IPS DF 6.9 (cell line): ENCODE measurements around the gene ARID3C.
"Not testable (repeated sequence)": the region's sequence is repeated elsewhere in the genome, so short reads cannot be mapped to it uniquely, and the experiment has no call there.

Source experiments
- DNase-seq: peaks from one replicate; pipeline ENCODE4 v3.0.0-alpha.2; 2013; ENCODE audit warnings: low read depth, low spot score
- H3K27ac ChIP-seq: one replicate; pipeline ENCODE4 v1.5.1; 2013; ENCODE audit warnings: low read length, control low read depth
- H3K27me3 ChIP-seq: 2 replicates; pipeline ENCODE4 v1.6.1; 2013; ENCODE audit warnings: mild to moderate bottlenecking, low read length; ENCODE audit not compliant: control insufficient read depth, insufficient read depth
- H3K36me3 ChIP-seq: 2 replicates; pipeline ENCODE4 v1.6.1; 2013; ENCODE audit warnings: low read length; ENCODE audit not compliant: control insufficient read depth, insufficient read depth
- H3K4me1 ChIP-seq: 2 replicates; pipeline ENCODE4 v1.6.1; 2013; ENCODE audit warnings: low read length; ENCODE audit not compliant: control insufficient read depth, insufficient read depth
- H3K4me3 ChIP-seq: 2 replicates; pipeline ENCODE4 v1.5.1; 2013; ENCODE audit warnings: mild to moderate bottlenecking, low read length
- H3K9me3 ChIP-seq: 2 replicates; pipeline ENCODE4 v1.6.1; 2013; ENCODE audit warnings: low read length, inconsistent platforms; ENCODE audit not compliant: control insufficient read depth, insufficient read depth
- WGBS: extraction: QIAGEN DNeasy Blood & Tissue Kit; methylation state at CpG from one replicate; pipeline ENCODE4 v1.1.7; 2013; ENCODE audit warnings: mixed read lengths, missing lambda C conversion rate; ENCODE audit not compliant: insufficient read length, insufficient coverage; 5-methylcytosine and 5-hydroxymethylcytosine counted together

The ARID3C gene

GRCh38 chr9:34651876-34652601 is 23.2 kb upstream of the ARID3C start, which contains the start of gene IL11RA:
Gene IL11RA, plus strand, starts transcription at chr9:34652185. Its CDS starts 3,033 bp downstream, at chr9:34655218.
- Histone ChIP-seq H3K9me3 (no peaks in the 10 kb centered on the region), H3K27me3 (no peaks in the 10 kb centered on the region), H3K27ac (no peak within 1 kb of the TSS), H3K4me3 (peak within 1 kb of the TSS; percentile 28; the same call in 1 of the 2 replicates), H3K36me3 (peaks cover 8% of the 10 kb centered on the region), H3K4me1 (peaks cover 9% of the 10 kb centered on the region)
- peak; percentile 92 for DNase-seq
- no CpG with 5 or more reads among the region's 24 CpGs for whole genome bisulfite sequencing

DNA sequence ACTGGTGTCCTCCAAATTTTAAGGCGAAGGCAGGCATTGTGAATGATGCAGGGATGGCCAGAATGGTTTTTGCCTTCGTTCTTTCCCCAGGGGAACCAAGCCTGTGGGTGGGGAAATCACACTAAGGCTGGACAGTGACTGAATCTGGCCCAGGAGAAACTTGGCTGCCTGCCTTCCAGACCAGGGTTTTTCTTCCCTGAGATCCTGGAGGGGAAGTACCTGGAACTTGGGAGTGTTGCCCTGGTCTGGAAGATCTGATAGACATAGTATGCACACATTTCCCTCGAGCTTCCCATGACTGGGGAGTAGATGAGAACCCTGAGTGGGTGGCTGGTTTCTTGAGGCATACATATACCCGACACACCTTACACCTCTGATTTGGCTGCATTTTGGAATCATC is 22.5 kb upstream of the ARID3C start:
- peaks cover 9% of the 10 kb centered on the region for H3K4me1 ChIP-seq
- H3K27ac ChIP-seq, result no peak overlapping the region
- no peak overlapping the region; the same call in 1 of the 2 replicates for H3K4me3 ChIP-seq
- WGBS, result no CpG with 5 or more reads among the region's 4 CpGs
- no peaks in the 10 kb centered on the region for H3K27me3 ChIP-seq
- DNase-seq, result no peak
- H3K36me3 ChIP-seq, result peaks cover 8% of the 10 kb centered on the region
- no peaks in the 10 kb centered on the region for H3K9me3 ChIP-seq

GRCh38 chr9:34650816-34651215 is 21.9 kb upstream of the ARID3C start:
- DNase-seq, result no peak
- no peaks in the 10 kb centered on the region for H3K27me3 ChIP-seq
- H3K36me3 ChIP-seq, result peaks cover 8% of the 10 kb centered on the region
- no peak overlapping the region for H3K27ac ChIP-seq
- no CpG with 5 or more reads among the region's 5 CpGs for WGBS
- no peaks in the 10 kb centered on the region for H3K9me3 ChIP-seq
- no peak overlapping the region for H3K4me3 ChIP-seq
- H3K4me1 ChIP-seq, result peaks cover 12% of the 10 kb centered on the region

- Histone ChIP-seq H3K36me3 (peaks cover 8% of the 10 kb centered on the region), H3K9me3 (no peaks in the 10 kb centered on the region), H3K27me3 (no peaks in the 10 kb centered on the region), H3K27ac (no peak overlapping the region), H3K4me3 (no peak overlapping the region), H3K4me1 (peaks cover 15% of the 10 kb centered on the region)
- DNase-seq, result no peak
- no CpG with 5 or more reads among the region's 8 CpGs for WGBS
These were observed 19.8 kb upstream of the ARID3C start for GRCh38 chr9:34648673-34649072.

GRCh38 chr9:34647651-34648050 is 18.8 kb upstream of the ARID3C start:
- no peaks in the 10 kb centered on the region for H3K27me3 ChIP-seq
- H3K4me3 ChIP-seq, result peak overlapping the region; percentile 70; the same call in 1 of the 2 replicates
- no peaks in the 10 kb centered on the region for H3K9me3 ChIP-seq
- peaks cover 15% of the 10 kb centered on the region for H3K4me1 ChIP-seq
- peaks cover 8% of the 10 kb centered on the region for H3K36me3 ChIP-seq
- no peak for DNase-seq
- H3K27ac ChIP-seq, result no peak overlapping the region
- no CpG with 5 or more reads among the region's 10 CpGs for WGBS

GRCh38 chr9:34647084-34647403 is 18.2 kb upstream of the ARID3C start:
- H3K9me3 ChIP-seq, result no peaks in the 10 kb centered on the region
- DNase-seq, result no peak
- no peaks in the 10 kb centered on the region for H3K27me3 ChIP-seq
- H3K27ac ChIP-seq, result no peak overlapping the region
- H3K36me3 ChIP-seq, result peaks cover 8% of the 10 kb centered on the region
- WGBS, result no CpG with 5 or more reads among the region's 8 CpGs
- peak overlapping the region; percentile 70; the same call in 1 of the 2 replicates for H3K4me3 ChIP-seq
- H3K4me1 ChIP-seq, result peaks cover 12% of the 10 kb centered on the region

- H3K9me3 ChIP-seq, result no peaks in the 10 kb centered on the region
- peak; percentile 50 for DNase-seq
- peak within 1 kb of the TSS; percentile 70 for H3K4me3 ChIP-seq
- no peaks in the 10 kb centered on the region for H3K27me3 ChIP-seq
- peaks cover 8% of the 10 kb centered on the region for H3K36me3 ChIP-seq
- WGBS, result no CpG with 5 or more reads among the region's 43 CpGs
- no peak within 1 kb of the TSS for H3K27ac ChIP-seq
- peaks cover 12% of the 10 kb centered on the region for H3K4me1 ChIP-seq
These were observed 17.6 kb upstream of the ARID3C start, which contains the start of gene GALT for GRCh38 chr9:34646211-34647083. Gene GALT, plus strand, starts transcription at chr9:34646675. Its CDS starts 30 bp downstream, at chr9:34646705.

- Histone ChIP-seq H3K36me3 (peaks cover 8% of the 10 kb centered on the region), H3K27me3 (no peaks in the 10 kb centered on the region), H3K4me1 (peaks cover 12% of the 10 kb centered on the region), H3K9me3 (no peaks in the 10 kb centered on the region), H3K27ac (no peak overlapping the region), H3K4me3 (no peak overlapping the region)
- DNase-seq, result no peak
These were observed 16.0 kb upstream of the ARID3C start for GRCh38 chr9:34644766-34645314.

GRCh38 chr9:34642679-34643078 is 13.8 kb upstream of the ARID3C start:
- DNase-seq, result no peak
- Histone ChIP-seq H3K27ac (no peak overlapping the region), H3K4me1 (peaks cover 11% of the 10 kb centered on the region), H3K4me3 (no peak overlapping the region), H3K9me3 (no peaks in the 10 kb centered on the region), H3K36me3 (no peaks in the 10 kb centered on the region), H3K27me3 (no peaks in the 10 kb centered on the region; the same call in 1 of the 2 replicates)
- no CpG with 5 or more reads among the region's 1 CpG for WGBS

- not testable (repeated sequence) for H3K4me1 ChIP-seq, DNase-seq, H3K9me3 ChIP-seq, H3K36me3 ChIP-seq, H3K4me3 ChIP-seq, H3K27me3 ChIP-seq, H3K27ac ChIP-seq
- no CpG with 5 or more reads among the region's 8 CpGs for WGBS
These were observed 10.5 kb upstream of the ARID3C start for GRCh38 chr9:34639322-34639721.
